ENCODE measurements around the gene SEPTIN10.

The SEPTIN10 gene

GRCh38 chr2:109514857-109515256 lies 98.9 kb downstream of the SEPTIN10 start:
- Histone ChIP-seq H3K27me3 (replicated peaks; ENCODE audit: control insufficient read depth, insufficient read depth, low read length) (no peaks in the 10 kb centered on the region), H3K4me3 (replicated peaks; ENCODE audit: low read depth, low read length) (no peak overlapping the region), H3K36me3 (ENCODE audit: control insufficient read depth, insufficient read depth, low read length) (no peaks in the 10 kb centered on the region)
- no peak for TF ChIP-seq CTCF (IDR thresholded peaks at IDR 0.05; ENCODE audit: insufficient read depth, low read length, poor library complexity, severe bottlenecking)
- DNase-seq (ENCODE audit: extremely low read depth, insufficient read length) = no peak

GRCh38 chr2:109513749-109514588 lies 99.8 kb downstream of the SEPTIN10 start:
- no peaks in the 10 kb centered on the region for H3K36me3 ChIP-seq (ENCODE audit: control insufficient read depth, insufficient read depth, low read length)
- peak; percentile 80 for DNase-seq (ENCODE audit: extremely low read depth, insufficient read length)
- no peaks in the 10 kb centered on the region for H3K27me3 ChIP-seq (replicated peaks; ENCODE audit: control insufficient read depth, insufficient read depth, low read length)
- no peak overlapping the region for H3K4me3 ChIP-seq (replicated peaks; ENCODE audit: low read depth, low read length)
- TF ChIP-seq CTCF (IDR thresholded peaks at IDR 0.05; ENCODE audit: insufficient read depth, low read length, poor library complexity, severe bottlenecking) = no peak

- H3K27me3 ChIP-seq (replicated peaks; ENCODE audit: control insufficient read depth, insufficient read depth, low read length) = no peaks in the 10 kb centered on the region
Measured at GRCh38 chr2:109513230-109513629, 100.5 kb downstream of the SEPTIN10 start.

GRCh38 chr2:109512076-109512475 lies 101.7 kb downstream of the SEPTIN10 start:
- Histone ChIP-seq H3K4me3 (replicated peaks; ENCODE audit: low read depth, low read length) (no peak overlapping the region), H3K36me3 (ENCODE audit: control insufficient read depth, insufficient read depth, low read length) (no peaks in the 10 kb centered on the region), H3K27me3 (replicated peaks; ENCODE audit: control insufficient read depth, insufficient read depth, low read length) (no peaks in the 10 kb centered on the region)
- no peak for TF ChIP-seq CTCF (IDR thresholded peaks at IDR 0.05; ENCODE audit: insufficient read depth, low read length, poor library complexity, severe bottlenecking)
- DNase-seq (ENCODE audit: extremely low read depth, insufficient read length) = no peak

More at GRCh38 chr2:109513230-109513629, 100.5 kb downstream of the SEPTIN10 start:
- Histone ChIP-seq H3K4me3 (replicated peaks; ENCODE audit: low read depth, low read length) (no peak overlapping the region), H3K36me3 (ENCODE audit: control insufficient read depth, insufficient read depth, low read length) (no peaks in the 10 kb centered on the region)
- no peak for DNase-seq (ENCODE audit: extremely low read depth, insufficient read length)
- TF ChIP-seq CTCF (IDR thresholded peaks at IDR 0.05; ENCODE audit: insufficient read depth, low read length, poor library complexity, severe bottlenecking) = no peak

GRCh38 chr2:109511168-109511567 lies 102.6 kb downstream of the SEPTIN10 start:
- H3K4me3 ChIP-seq (replicated peaks; ENCODE audit: low read depth, low read length) = no peak overlapping the region
- no peak for TF ChIP-seq CTCF (IDR thresholded peaks at IDR 0.05; ENCODE audit: insufficient read depth, low read length, poor library complexity, severe bottlenecking)
- H3K36me3 ChIP-seq (ENCODE audit: control insufficient read depth, insufficient read depth, low read length) = no peaks in the 10 kb centered on the region
- H3K27me3 ChIP-seq (replicated peaks; ENCODE audit: control insufficient read depth, insufficient read depth, low read length) = no peaks in the 10 kb centered on the region
- no peak for DNase-seq (ENCODE audit: extremely low read depth, insufficient read length)

All from GM06990 (cell line).